ENCODE measurements around the gene PTPRN2. TPM values are rescaled to one million over a fixed set of nuclear protein-coding genes. Genes with fewer than 3 reads are reported as not detected.
A peak's percentile ranks its signal among the peaks of the same experiment; 100 is the strongest.

PTPRN2 gene
- total and polyA plus RNA-seq, 2 of the 8 experiments (the other 6 are each of a cell fraction or from before 2014, with no cell fraction given), result 2.6 to 4.5 TPM

DNA sequence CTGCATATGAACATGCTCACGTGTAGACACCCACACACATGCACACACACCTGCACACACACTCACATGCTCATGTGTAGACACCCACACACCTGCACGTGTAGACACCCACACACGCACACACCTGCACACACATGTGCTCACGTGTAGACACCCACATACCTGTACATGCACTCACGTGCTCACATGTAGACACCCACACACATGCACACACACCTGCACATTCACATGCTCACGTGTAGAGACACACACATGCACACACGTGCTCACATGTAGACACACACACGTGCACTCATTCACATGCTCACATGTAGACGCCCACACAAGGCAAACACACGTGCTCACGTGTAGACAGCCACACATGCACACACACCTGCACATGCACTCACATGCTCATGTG, 275.8 kb downstream of the PTPRN2 start:
- Histone ChIP-seq H4K5ac (ENCODE audit: insufficient read length, low read depth, low read length) (no peak overlapping the region), H4K20me1 (replicated peaks in 1 of 2; ENCODE audit: control insufficient read depth in 1 of 2, insufficient read depth in 2 of 2, low read length in 2 of 2) (no peaks in the 10 kb centered on the region), H3K23me2 (ENCODE audit: low read depth, low read length) (no peaks in the 10 kb centered on the region), H2AFZ (ENCODE audit: low read length) (no peak overlapping the region), H3K9me3 (ENCODE audit: insufficient read depth in 2 of 2, low read depth in 1 of 2, low read length in 1 of 2) (peaks cover 45 to 65% of the 10 kb centered on the region in 2 experiments), H3K79me2 (ENCODE audit: control insufficient read depth in 1 of 2, insufficient read depth in 2 of 2, low read length in 2 of 2) (no peaks in the 10 kb centered on the region), H3K4ac (replicated peaks; ENCODE audit: insufficient read length, low read depth, low read length) (no peak overlapping the region), H3K23ac (ENCODE audit: insufficient read length) (no peak overlapping the region), H3K36me3 (ENCODE audit: control insufficient read depth in 2 of 4, insufficient read depth in 4 of 4, low read length in 3 of 4) (peaks cover 0 to 5% (median 0%) of the 10 kb centered on the region in 4 experiments; a peak in 1 of 8 replicates), H3K9ac (replicated peaks in 1 of 4; ENCODE audit: extremely low read depth in 1 of 4, low read depth in 3 of 4, low read length in 3 of 4) (no peak overlapping the region), H3K27me3 (replicated peaks in 1 of 4; ENCODE audit: control insufficient read depth in 3 of 4, extremely low read depth in 1 of 4, insufficient read depth in 3 of 4, low read length in 3 of 4) (no peaks in the 10 kb centered on the region), H2BK15ac (ENCODE audit: low read length) (0 out of 2 replicates have a peak overlapping the region, but pooled peaks have one; percentile 25), H3K4me2 (ENCODE audit: insufficient read depth in 1 of 2, low read depth in 2 of 2, low read length in 2 of 2) (no peak overlapping the region), H3K14ac (ENCODE audit: insufficient read length) (no peak overlapping the region), H2BK120ac (replicated peaks; ENCODE audit: low read depth, low read length) (no peak overlapping the region), H2BK5ac (ENCODE audit: low read depth, low read length) (no peak overlapping the region), H3K4me1 (replicated peaks in 1 of 4; ENCODE audit: control insufficient read depth in 3 of 4, insufficient read depth in 4 of 4, low read length in 3 of 4) (peaks cover 0 to 6% (median 2%) of the 10 kb centered on the region in 4 experiments; a peak in 2 of 7 replicates), H3K56ac (replicated peaks; ENCODE audit: insufficient read length, low read depth, low read length) (no peak overlapping the region), H4K8ac (ENCODE audit: extremely low read depth, insufficient read depth, low read length) (no peak overlapping the region), H3K27ac (ENCODE audit: low read depth, low read length) (no peak overlapping the region), H2BK20ac (ENCODE audit: low read length) (no peak overlapping the region), H2AK5ac (ENCODE audit: low read depth, low read length) (no peak overlapping the region; the same call in 1 of the 2 replicates), H3K18ac (ENCODE audit: extremely low read depth, low read length) (no peak overlapping the region), H2BK12ac (ENCODE audit: low read depth, low read length) (peak overlapping the region; percentile 43; the same call in 1 of the 2 replicates), H3K79me1 (ENCODE audit: low read depth, low read length) (no peaks in the 10 kb centered on the region), H4K91ac (replicated peaks; ENCODE audit: insufficient read length, low read length) (no peak overlapping the region), H3K4me3 (ENCODE audit: extremely low read depth in 1 of 4, insufficient read depth in 2 of 4, low read depth in 3 of 4, low read length in 4 of 4) (no peak overlapping the region)
- ChIA-PET POLR2A (ENCODE audit: partially characterized antibody) (no interaction called here), CTCF (ENCODE audit: partially characterized antibody) (no interaction called here)
- 80% methylated on average over 11 of the region's 11 CpGs; no CpG with 5 or more reads in 1 of the 2 experiments for WGBS, 2 experiments (ENCODE audit: extremely low coverage in 1 of 2, insufficient coverage in 1 of 2, insufficient read length in 1 of 2, insufficient replicate concordance in 2 of 2, low coverage in 1 of 2, low lambda C conversion rate in 2 of 2, missing lambda C conversion rate in 1 of 2)
- FAIRE-seq (no peak), DNase-seq (ENCODE audit: low read depth in 1 of 2, low spot score in 2 of 2) (peak in 1 of 2 experiments; percentile 31)
- no peak for TF ChIP-seq NANOG (IDR thresholded peaks at IDR 0.05; ENCODE audit: insufficient read depth, low read depth, low read length, poor library complexity, severe bottlenecking)
- TF ChIP-seq, protein P1, sequence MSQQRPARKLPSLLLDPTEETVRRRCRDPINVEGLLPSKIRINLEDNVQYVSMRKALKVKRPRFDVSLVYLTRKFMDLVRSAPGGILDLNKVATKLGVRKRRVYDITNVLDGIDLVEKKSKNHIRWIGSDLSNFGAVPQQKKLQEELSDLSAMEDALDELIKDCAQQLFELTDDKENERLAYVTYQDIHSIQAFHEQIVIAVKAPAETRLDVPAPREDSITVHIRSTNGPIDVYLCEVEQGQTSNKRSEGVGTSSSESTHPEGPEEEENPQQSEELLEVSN (IDR thresholded peaks at IDR 0.05), result no peak
- TF ChIP-seq HDAC2 (IDR thresholded peaks at IDR 0.05; ENCODE audit: borderline replicate concordance in 1 of 2, low read depth in 2 of 2, low read length in 2 of 2), result no peak
- TF ChIP-seq KDM4A (IDR thresholded peaks at IDR 0.05; ENCODE audit: low read depth, low read length, severe bottlenecking), result no peak
- TF ChIP-seq, protein P2, sequence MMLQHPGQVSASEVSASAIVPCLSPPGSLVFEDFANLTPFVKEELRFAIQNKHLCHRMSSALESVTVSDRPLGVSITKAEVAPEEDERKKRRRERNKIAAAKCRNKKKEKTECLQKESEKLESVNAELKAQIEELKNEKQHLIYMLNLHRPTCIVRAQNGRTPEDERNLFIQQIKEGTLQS (IDR thresholded peaks at IDR 0.05; ENCODE audit: insufficient read depth, low read depth, low read length), result no peak
- no peak for TF ChIP-seq POU5F1 (IDR thresholded peaks at IDR 0.05; ENCODE audit: low read depth, low read length)
- TF ChIP-seq SAP30 (IDR thresholded peaks at IDR 0.05; ENCODE audit: insufficient read depth, insufficient replicate concordance, low read length), result no peak

Data from H1 (cell line).